Hepatocyte (in vitro differentiated cells): Measurements from ENCODE around the gene WT1.

Experiments used
- CTCF ChIP-seq: fragments of 200-600 bp; sonication (generic); IDR thresholded peaks from 2 replicates; pipeline ENCODE4 v1.5.1; 2016; ENCODE audit warnings: antibody characterized with exemption, mild to moderate bottlenecking; ENCODE audit not compliant: poor library complexity
- EZH2 ChIP-seq: fragments of 200-600 bp; sonication (generic); IDR thresholded peaks from 2 replicates; pipeline ENCODE4 v1.6.1; 2016; ENCODE audit warnings: antibody characterized with exemption, mild to moderate bottlenecking, borderline replicate concordance

DNA sequence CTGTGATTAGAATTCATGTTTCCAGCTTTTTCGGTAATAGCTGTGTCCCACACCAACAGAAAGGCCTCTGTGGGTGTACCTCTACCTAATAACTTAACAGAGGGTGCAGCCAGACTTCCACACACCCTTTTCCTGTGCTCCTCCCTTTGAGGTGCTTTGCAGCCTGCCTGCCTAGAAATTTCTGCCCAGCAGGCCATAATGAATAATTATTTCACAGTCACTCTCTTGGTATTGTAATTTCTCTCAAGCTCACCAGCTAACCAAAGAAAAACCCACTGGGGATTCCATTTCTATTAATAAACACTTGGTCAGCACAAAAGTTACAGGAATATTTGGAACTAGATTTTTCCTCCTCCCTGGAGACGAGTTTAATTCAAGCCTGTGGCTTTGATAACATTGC is 13.3 kb downstream of the WT1 start:
- TF ChIP-seq CTCF, result no peak
- TF ChIP-seq EZH2, result no peak
